SK-N-SH treated with all-trans-retinoic acid at 6 μM for 48 hours (cell line): ENCODE data around the gene NFIB.

ENCODE experiments used
- ATAC-seq: fragments of 200-7000 bp; cut with Tn5 transposase; 3 replicates; pipeline ENCODE4 v1.9.1; 2020; ENCODE audit warnings: mild to moderate bottlenecking, moderate library complexity
- ARNTL ChIP-seq: fragments of 450-650 bp; formaldehyde crosslinking; IDR thresholded peaks from 2 replicates; pipeline ENCODE4 v1.5.0; 2020; ENCODE audit warnings: low read depth, mild to moderate bottlenecking, moderate library complexity, borderline replicate concordance
- BACH2 ChIP-seq: fragments of 250-450 bp; sonication (Bioruptor Pico); IDR thresholded peaks from 2 replicates; pipeline ENCODE4 v1.9.0; 2021; ENCODE audit warnings: mild to moderate bottlenecking, borderline replicate concordance
- CREB5 ChIP-seq: fragments of 250-450 bp; sonication (Bioruptor Pico); IDR thresholded peaks from 2 replicates; pipeline ENCODE4 v1.5.1; 2020; ENCODE audit warnings: low read depth, mild to moderate bottlenecking, moderate library complexity
- CSDC2 ChIP-seq: fragments of 250-450 bp; sonication (Bioruptor Pico); IDR thresholded peaks from 2 replicates; pipeline ENCODE4 v1.5.0; 2020; ENCODE audit warnings: mild to moderate bottlenecking, moderate library complexity
- CSRNP3 ChIP-seq: fragments of 250-450 bp; sonication (Bioruptor Pico); IDR thresholded peaks from 2 replicates; pipeline ENCODE4 v1.5.1; 2021; ENCODE audit warnings: mild to moderate bottlenecking, moderate library complexity
- GLIS3 ChIP-seq: fragments of 250-450 bp; sonication (Bioruptor Pico); IDR thresholded peaks from 2 replicates; pipeline ENCODE4 v1.5.0; 2020; ENCODE audit warnings: mild to moderate bottlenecking, moderate library complexity
- ISL1 ChIP-seq: fragments of 250-450 bp; sonication (Bioruptor Pico); IDR thresholded peaks from 2 replicates; pipeline ENCODE4 v2.1.2; 2022; ENCODE audit warnings: mild to moderate bottlenecking, moderate library complexity
- OSR1 ChIP-seq: fragments of 250-450 bp; sonication (Bioruptor Pico); IDR thresholded peaks from 2 replicates; pipeline ENCODE4 v1.8.0; 2022; ENCODE audit warnings: moderate library complexity, mild to moderate bottlenecking, inconsistent platforms
- PATZ1 ChIP-seq: fragments of 250-450 bp; sonication (Bioruptor Pico); IDR thresholded peaks from 2 replicates; pipeline ENCODE4 v1.8.0; 2020; ENCODE audit warnings: mild to moderate bottlenecking, moderate library complexity, borderline replicate concordance
- POU6F1 ChIP-seq: fragments of 250-450 bp; sonication (Bioruptor Pico); IDR thresholded peaks from 2 replicates; pipeline ENCODE4 v1.8.0; 2021; ENCODE audit warnings: low read depth, mild to moderate bottlenecking, moderate library complexity, borderline replicate concordance
- RARB ChIP-seq: fragments of 250-450 bp; sonication (Bioruptor Pico); IDR thresholded peaks from 2 replicates; pipeline ENCODE4 v1.8.0; 2021; ENCODE audit warnings: mild to moderate bottlenecking, moderate library complexity
- SNAI2 ChIP-seq: fragments of 250-450 bp; sonication (Bioruptor Pico); IDR thresholded peaks from 2 replicates; pipeline ENCODE4 v1.5.0; 2020; ENCODE audit warnings: mild to moderate bottlenecking, moderate library complexity
- TCF4 ChIP-seq: fragments of 250-450 bp; sonication (Bioruptor Pico); IDR thresholded peaks from 2 replicates; pipeline ENCODE4 v1.8.0; 2021; ENCODE audit warnings: mild to moderate bottlenecking, moderate library complexity, borderline replicate concordance
- TOX ChIP-seq: fragments of 250-450 bp; sonication (Bioruptor Pico); IDR thresholded peaks from 2 replicates; pipeline ENCODE4 v1.8.0; 2021; ENCODE audit warnings: mild to moderate bottlenecking, moderate library complexity, borderline replicate concordance
- TSHZ2 ChIP-seq: fragments of 250-450 bp; sonication (Bioruptor Pico); IDR thresholded peaks from 2 replicates; pipeline ENCODE4 v1.5.0; 2020; ENCODE audit warnings: mild to moderate bottlenecking, moderate library complexity
- ZC3H10 ChIP-seq: fragments of 250-450 bp; sonication (Bioruptor Pico); IDR thresholded peaks from 2 replicates; pipeline ENCODE4 v1.5.1; 2021; ENCODE audit warnings: mild to moderate bottlenecking, moderate library complexity
- ZFP3 ChIP-seq: fragments of 250-450 bp; sonication (Bioruptor Pico); IDR thresholded peaks from 2 replicates; pipeline ENCODE4 v1.5.0; 2020; ENCODE audit warnings: mild to moderate bottlenecking, moderate library complexity
- ZFP30 ChIP-seq: fragments of 450-650 bp; formaldehyde crosslinking; IDR thresholded peaks from 2 replicates; pipeline ENCODE4 v1.5.0; 2022; ENCODE audit warnings: mild to moderate bottlenecking, moderate library complexity
- ZNF70 ChIP-seq: fragments of 450-650 bp; formaldehyde crosslinking; IDR thresholded peaks from 2 replicates; pipeline ENCODE4 v1.5.0; 2020; ENCODE audit warnings: mild to moderate bottlenecking, moderate library complexity
- ZNF8 ChIP-seq: fragments of 450-650 bp; formaldehyde crosslinking; IDR thresholded peaks from 2 replicates; pipeline ENCODE4 v1.5.0; 2020; ENCODE audit warnings: mild to moderate bottlenecking, moderate library complexity

The NFIB gene

GRCh38 chr9:14344053-14344524 is 30.1 kb upstream of the NFIB start:
- peak; percentile 49; the same call in 2 of the 3 replicates for ATAC-seq
- TF ChIP-seq TOX (CRISPR knock-in tag) (no peak), POU6F1 (no peak), ARNTL (CRISPR knock-in tag) (no peak), RARB (CRISPR knock-in tag) (no peak), ZNF8 (CRISPR knock-in tag) (no peak), BACH2 (CRISPR knock-in tag) (no peak), PATZ1 (CRISPR knock-in tag) (no peak), OSR1 (CRISPR knock-in tag) (no peak), ZFP3 (CRISPR knock-in tag) (no peak), TSHZ2 (CRISPR knock-in tag) (no peak), CSRNP3 (CRISPR knock-in tag) (no peak), CREB5 (no peak), ISL1 (CRISPR knock-in tag) (no peak), ZC3H10 (CRISPR knock-in tag) (no peak), CSDC2 (CRISPR knock-in tag) (no peak), TCF4 (CRISPR knock-in tag) (no peak), ZNF70 (CRISPR knock-in tag) (no peak), ZFP30 (CRISPR knock-in tag) (no peak), GLIS3 (CRISPR knock-in tag) (no peak)

- ATAC-seq: peak; percentile 38; the same call in 2 of the 3 replicates
- TF ChIP-seq ARNTL (CRISPR knock-in tag): no peak
- no peak for TF ChIP-seq ZFP3 (CRISPR knock-in tag)
- TF ChIP-seq CSRNP3 (CRISPR knock-in tag): no peak
- no peak for TF ChIP-seq ZC3H10 (CRISPR knock-in tag)
- TF ChIP-seq ISL1 (CRISPR knock-in tag): no peak
- no peak for TF ChIP-seq CSDC2 (CRISPR knock-in tag)
- no peak for TF ChIP-seq SNAI2
- TF ChIP-seq TSHZ2 (CRISPR knock-in tag): no peak
- TF ChIP-seq POU6F1: no peak
- TF ChIP-seq RARB (CRISPR knock-in tag): no peak
- no peak for TF ChIP-seq PATZ1 (CRISPR knock-in tag)
Observed at GRCh38 chr9:14343261-14344031, 29.5 kb upstream of the NFIB start.
